NCI-H2107 treated with DMSO at 0.1 percent for 48 hours (cell line): ENCODE results near the gene DYNC2H1.

Experiments
- DNase-seq: peaks from one replicate; lab custom pipeline; 2025; ENCODE audit not compliant: unreplicated experiment; lab: John Stamatoyannopoulos, UW

DYNC2H1 gene

DNA sequence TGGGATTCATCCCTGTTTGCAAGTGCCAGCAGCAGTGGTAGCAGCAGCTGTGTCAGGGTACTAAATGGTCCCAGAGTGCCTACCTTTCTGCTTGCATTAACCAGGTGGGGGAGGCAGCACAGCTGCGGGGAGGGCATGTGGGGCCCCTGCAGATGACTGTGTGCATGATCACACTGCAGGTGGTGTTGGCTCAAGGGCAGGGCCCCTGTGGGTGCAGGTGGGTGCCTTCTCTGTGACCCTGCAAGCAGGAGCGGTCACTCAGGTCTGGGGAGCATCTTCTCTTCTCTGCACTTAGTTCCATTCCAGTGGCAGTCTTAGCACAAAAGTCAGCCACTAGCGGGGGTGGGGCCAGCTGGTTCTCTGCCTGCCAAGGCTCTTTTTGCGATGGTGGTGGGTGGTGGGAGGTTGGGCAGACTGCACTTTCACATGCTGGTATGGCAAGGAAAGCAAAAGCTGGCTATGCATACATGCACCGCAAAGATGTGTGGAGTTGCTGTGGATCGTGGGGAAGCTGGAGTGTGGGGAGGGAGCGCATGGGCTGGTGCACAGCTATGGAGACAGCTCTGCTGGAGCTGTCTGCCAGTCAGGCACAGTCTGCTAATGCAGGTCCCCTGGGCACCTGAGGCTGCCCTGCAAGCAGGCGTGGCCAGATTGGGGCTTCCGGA lies 157.1 kb downstream of the DYNC2H1 start:
- no peak for DNase-seq

DNA sequence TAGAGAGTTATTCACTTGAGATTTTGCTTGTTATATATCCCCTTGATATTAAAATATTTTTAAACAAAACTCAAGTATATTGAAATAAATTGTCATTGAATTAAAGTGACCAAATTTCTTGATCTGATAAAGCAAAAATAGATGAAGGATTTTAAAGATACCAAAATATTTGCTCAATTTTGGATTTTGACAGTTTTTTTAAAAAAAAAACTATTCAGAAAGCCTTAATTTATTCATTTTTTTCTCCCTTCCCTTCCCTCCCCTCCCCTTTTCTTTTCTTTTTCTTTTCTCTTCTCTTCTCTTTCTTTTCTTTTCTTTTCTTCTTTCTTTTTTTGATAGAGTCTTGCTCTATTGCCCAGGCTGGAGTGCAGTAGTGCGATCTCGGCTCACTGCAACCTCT lies 163.7 kb downstream of the DYNC2H1 start:
- no peak for DNase-seq

DNA sequence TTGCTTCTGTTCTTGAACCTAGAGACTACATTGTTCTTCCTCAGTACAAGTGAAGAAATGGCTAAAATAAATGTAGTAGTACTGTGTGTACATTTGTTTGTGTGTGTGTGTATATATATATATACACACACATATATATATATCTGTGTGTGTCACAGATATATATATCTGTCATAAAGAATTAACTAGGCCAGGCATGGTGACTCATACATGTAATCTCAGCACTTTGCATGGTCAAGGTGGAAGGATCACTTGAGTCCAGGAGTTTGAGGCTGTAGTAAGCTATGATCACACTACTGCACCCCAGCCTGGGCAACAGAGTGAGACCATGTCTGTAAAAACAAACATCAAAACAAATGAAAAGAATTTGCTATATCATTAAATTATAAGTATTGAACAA lies 164.8 kb downstream of the DYNC2H1 start:
- DNase-seq: no peak

DNA sequence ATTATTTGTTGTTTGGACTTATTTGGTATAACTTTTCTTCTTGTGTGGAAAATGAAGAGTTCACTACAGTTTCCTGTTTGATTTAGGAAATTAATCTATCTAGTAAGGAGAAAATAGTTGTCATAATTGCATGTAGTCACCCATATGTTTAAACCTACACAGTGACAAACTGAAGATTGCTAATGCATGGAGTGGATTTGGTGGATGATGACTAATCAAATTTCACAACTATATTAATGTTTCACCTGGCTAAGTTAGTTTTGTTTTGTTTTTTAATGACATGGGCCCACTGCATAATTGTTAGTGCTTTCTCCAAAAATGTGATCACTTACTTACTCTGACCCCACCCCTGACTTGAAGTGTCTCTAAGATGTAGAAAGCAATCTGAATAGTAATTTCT lies 170.6 kb downstream of the DYNC2H1 start:
- no peak for DNase-seq

DNA sequence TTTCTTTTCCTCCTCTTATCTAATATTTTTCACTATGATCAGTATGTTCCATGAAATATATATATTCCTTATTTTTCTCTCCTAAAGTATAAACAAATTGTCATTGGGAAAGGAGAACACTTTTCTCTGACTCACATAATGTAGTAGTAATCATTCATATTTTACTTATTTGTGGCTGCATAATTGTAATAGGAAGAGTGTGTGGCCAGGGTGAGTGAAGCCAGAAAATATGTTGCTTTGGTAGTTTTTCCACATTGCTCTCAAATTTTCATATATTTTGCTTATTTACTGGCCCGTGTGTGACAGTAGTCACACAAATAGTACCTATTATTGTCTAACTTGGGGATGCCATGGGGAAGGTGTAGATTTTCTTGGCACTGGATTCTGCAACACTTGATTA lies 172.1 kb downstream of the DYNC2H1 start:
- no peak for DNase-seq

DNA sequence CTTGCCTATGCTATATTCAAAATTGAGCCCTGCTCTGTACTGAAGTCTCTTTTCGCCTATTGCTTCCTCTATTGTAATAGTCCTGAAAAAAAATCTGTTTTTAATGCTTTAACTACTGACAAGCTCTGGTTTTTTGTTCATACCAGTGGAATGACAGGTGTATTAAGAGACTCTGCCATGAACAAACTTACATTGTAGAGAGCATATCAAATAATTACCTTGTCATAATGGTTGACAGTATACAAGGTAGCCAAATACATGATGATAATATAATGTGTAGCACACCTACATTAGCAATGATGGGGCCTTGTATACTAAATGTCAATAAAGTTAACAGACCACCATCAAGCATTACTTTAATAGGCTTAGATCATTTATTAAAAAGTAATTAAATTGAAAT lies 175.0 kb downstream of the DYNC2H1 start:
- no peak for DNase-seq

DNA sequence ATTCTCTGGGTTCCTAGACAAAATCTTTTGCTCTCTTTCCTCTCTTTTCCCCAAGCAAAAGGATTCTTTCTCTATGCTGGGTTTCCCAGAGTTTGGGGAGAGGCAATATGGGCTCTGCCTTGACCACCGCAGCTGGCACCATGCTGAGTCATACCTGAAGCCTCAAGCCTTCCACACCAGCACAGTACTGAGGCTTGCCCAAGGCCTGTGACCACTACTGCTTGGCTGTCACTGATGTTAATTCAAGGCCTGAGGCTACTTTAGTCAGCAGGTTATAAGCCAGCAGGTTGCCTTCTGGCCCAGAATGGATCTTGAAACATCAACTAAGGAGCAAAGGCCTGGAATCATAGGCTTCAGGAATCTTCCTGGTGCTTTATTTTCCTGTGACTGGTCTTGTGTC lies 185.3 kb downstream of the DYNC2H1 start:
- no peak for DNase-seq

DNA sequence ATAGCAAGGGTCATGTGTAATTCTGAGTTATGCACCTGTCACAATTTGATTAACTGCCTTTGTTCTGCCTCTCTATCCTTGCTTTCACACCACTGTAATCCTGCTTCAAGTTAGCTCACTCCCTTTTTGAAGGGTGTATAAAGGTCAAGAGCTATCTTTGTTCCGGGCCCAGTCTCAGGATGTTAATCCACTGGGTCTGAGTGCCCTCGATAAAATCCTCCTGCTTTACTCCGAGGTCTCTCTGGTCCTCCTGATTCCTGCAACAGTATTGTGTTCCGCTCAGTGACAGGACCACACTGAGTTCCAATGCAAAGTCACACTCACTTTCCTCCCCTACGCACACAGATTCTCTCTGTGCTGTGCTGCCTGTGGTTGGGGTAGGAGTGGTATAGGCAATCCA lies 186.5 kb downstream of the DYNC2H1 start:
- DNase-seq: no peak

DNA sequence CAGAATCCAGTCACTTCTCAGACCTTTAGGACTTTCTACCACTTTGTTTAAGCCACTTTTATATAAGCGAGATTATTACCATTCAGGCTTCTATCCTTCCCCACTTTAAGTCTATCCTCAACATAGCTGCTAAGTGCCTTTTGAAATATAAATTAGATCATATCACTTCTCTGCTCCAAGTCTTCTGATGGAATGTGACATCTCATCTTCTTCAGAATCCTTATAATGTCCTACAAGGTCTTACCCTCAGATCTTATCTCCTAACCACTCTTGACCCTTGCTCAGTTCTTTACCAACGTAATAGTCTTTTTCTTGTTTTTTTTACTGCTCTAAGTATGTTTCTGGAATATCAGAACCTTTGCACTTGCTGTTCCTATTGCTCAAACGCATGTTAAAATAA lies 188.7 kb downstream of the DYNC2H1 start:
- DNase-seq: no peak

DNA sequence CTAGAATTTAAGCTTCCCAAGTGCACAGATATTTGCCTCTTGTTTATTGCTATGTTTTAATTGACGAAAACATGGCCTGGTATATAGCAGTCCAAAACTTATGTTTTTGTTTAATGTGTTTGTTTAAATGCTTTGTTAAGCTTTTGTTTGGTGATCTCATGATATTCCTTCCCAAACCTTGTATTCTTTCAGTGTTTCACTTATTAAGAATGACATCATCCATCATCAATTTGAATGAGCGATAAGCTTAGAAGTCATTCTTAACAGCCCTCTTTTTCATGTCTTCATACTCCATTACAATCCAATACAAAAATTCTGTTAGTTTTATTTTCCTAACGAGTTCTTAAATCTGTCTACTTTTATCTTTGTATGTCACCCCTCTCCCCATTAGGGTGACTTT lies 206.0 kb downstream of the DYNC2H1 start:
- no peak for DNase-seq

DNA sequence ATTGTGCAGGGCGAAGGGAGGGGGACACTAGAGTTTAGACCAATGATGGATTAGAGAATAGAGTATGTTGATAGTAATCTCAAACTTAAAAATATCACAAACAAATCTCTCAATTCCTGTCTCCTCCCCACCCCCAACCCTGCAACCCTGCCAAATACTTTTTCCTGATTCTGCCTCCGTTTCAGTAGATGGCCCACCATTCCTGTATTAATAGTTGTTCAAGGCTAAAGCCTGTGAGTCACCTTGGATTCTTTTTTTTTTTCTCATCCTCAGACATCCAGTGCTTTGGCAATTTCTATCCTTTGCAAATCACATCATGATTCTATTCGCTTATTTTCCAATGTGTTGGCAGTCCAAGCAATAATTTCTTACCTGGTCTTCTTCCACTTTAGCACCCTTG lies 207.9 kb downstream of the DYNC2H1 start:
- DNase-seq: no peak

DNA sequence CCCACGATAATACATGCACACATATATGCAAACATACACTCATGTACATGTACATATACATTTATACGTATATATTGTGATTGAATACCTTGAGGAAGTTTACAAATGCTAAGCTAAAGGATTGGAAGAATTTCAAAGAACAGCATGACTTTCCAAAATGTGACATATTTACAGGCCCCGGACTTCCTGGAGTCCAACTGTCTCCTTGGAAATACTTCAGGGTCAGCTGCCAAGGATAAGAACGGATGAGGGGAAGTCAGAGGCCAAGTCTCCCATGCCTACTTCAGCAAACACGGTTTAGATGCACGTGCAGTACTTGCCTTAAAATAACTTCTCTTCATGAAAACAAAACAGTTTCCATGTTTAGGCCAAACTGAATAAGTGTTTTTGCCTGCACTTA lies 213.6 kb downstream of the DYNC2H1 start:
- no peak for DNase-seq

DNA sequence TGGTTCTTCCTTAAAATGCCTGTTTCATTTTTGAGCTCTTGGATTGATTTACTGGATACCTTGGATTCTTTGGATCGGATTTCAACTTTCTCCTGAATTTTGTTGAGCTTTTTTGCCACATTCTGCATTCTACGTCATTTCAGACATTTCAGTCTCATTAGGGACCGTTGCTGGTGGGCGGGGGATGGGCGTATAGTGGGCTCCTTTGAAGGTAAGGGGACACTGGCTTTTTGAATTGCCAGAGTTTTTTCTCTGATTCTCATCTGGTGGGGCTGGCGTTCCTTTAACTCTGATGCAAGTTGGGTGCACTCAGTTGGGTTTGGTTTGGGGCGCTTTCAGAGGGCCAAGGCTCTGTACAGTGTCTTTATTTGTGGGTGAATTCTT lies 216.5 kb downstream of the DYNC2H1 start:
- no peak for DNase-seq

DNA sequence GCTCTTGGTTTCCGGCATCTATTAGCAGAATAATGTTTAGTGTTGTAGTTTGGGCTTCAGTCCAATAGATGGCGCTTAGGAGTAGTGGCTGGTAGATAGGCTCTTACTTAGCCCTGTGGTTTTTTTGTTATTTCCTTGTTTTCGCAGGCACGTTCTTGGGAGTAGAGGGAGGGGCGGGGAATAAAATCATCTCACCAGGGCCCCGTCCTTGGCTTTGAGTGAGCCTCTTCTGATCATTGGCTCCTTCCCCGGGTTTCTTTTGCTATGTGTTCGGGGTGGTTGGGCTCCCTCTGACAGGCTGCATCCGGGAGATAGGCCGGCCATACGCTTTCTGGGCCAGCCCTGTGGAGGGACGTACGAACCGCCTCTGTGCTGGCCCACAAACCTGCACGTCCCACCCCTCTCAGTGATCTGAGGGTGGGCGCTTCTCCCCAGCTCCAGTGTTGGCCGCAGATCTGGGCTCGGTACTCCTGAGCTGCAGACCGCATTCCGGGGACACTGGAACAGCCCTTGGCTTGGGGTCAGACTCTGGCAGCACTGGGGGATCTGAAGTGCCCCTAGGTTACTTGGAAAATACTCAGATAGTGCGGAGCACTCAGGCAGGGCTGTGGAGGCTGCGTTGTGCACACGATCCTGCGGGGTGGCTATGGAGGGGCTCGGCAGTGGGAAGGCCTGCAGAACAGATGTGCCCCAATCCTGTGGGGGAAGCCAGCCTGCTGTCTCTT lies 217.0 kb downstream of the DYNC2H1 start:
- DNase-seq: peak; percentile 44

DNA sequence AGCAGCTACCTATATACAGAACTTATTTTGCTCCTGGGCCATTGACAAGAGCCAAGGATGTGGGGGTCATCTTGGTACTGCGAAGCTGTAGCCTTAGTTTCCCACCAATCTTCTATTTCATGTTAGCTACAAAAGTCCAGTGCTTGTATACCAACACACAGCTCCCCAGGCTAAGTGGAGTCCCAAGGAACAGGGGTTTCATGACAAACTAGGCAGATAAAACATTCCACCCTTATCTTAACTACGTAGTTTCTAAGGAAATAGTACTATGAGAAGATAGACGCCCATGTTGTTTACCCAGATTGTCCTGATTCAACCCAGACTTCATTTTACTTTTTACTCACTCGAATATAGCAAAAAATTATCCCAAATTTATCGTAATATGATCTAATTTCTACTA lies 218.5 kb downstream of the DYNC2H1 start:
- DNase-seq: no peak

DNA sequence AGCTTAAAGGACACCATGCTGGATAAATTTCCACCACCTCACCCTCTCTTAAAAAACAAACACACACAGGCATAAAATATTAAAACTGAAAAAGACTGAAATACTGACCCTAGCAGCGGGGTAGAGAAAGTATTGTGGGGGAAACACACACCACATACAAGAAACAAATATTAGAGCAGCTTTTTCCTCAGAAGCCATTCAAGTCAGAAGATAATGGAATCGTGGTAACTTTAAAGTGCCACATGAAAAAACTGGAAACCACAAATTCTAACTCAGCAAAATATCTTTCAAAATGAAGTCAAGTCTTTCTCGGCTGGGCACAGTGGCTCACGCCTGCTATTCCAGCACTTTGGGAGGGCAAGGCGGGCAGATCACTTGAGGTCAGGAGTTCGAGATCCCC lies 223.2 kb downstream of the DYNC2H1 start:
- no peak for DNase-seq

DNA sequence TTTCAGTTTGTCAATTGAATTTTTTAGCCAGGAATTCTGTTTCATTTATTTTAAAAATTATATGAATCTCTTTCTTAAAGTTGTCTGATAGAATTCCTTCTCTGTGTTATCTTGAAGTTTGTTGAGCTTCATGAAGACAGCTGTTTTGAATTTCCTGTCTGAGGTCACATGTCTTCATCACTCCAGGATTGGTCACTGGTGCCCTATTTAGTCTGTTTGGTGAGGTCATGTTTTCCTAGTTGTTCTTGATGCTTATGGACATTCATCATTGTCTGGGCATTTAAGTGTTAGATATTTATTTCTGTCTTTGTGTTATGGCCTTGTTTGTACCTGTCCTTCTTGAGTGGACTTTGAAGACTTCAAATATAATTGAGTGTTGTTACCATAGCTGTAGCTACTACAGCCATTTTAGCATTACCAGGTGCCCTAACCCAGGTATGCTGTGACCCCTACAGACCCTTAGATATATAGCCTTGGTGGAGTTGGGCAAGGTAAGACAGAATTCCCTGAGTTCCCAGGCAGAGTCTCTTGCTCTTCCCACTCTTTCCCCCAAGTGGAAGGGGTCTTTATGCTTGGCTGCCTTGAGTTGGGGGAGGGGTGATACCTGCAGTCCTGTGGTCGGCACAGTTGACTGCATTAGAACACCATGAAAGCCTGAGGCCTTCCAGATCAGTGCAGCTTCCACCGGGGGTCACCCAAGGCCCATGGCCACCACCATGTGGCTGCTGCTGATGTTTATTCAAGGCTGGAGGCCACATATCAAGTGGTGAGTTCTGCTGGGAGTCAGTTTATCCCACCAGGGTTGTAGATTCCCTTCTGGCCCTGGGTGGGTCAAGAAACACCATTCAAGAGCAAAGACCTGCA lies 229.6 kb downstream of the DYNC2H1 start:
- DNase-seq: no peak

DNA sequence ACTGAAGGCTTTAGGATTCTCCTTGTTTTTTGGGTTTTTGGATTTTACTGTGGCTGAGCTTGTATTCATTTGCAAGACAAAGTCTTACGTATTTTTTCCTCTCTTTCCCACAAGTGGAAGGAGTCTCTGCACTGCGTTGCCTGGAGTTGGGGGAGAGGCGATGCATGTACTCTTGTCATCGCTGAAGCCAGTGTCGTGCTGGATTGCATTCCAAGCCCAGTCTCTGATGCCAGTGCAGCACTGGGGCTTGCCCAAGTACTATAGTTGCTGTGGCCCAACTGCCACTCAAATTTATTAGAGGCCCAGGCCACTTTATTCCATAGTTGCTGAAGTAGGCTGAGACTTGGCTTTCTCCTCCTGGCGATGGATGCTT lies 230.2 kb downstream of the DYNC2H1 start:
- DNase-seq: no peak

DNA sequence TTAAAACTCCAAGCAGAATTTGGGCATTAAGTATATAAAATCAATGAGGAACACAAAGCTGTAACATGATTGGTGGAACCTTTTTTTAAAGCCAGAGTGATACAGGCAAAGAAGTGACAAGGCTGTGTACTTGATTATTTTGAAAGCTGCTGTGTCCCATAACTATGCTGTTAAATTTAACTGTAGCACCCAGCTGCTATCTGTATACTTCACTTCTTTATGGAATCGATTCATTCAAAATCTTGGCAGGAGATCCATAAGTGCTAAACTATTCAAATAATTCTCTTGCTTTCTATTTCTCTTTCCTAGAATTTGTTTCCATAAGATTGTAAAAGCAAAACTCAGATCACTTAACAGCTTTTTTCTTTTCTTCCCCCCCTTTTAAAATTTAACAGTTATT lies 231.7 kb downstream of the DYNC2H1 start:
- no peak for DNase-seq

DNA sequence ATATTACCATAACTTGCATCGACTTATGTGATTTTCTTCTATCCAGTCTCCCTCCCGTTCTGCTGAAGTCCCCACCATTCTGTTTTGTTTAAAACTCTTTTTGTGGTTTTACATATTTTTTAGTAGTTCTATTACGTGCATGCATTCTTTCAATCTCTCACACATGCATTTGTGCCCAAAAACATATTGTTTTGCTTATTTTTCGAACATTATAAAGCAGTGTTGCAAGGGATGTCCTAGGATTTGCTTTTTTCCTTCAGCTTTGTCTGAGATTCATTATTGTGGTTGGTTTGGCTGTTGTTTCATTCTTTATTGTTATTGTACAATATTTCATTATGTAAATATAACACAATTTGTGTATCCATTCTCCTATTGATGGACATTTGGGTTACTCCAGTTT lies 235.7 kb downstream of the DYNC2H1 start:
- no peak for DNase-seq

DNA sequence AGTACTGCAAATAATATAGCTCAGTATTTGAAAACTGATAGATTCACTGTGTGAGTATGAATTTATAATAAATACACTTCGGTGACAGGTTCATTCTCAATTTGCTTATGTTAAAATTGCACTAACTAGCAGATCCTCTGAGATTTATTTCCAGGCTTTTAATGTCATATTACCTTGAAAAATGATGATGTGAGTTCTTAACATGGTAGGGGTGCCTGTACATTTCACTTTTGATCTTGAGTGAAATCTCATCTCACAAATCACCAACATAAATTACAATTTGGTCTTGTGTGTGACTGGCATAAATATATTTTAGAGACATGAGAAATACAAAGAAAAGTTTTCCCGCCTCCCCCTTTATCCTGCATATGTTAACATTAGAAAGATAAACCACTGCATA lies 240.4 kb downstream of the DYNC2H1 start:
- DNase-seq: no peak

DNA sequence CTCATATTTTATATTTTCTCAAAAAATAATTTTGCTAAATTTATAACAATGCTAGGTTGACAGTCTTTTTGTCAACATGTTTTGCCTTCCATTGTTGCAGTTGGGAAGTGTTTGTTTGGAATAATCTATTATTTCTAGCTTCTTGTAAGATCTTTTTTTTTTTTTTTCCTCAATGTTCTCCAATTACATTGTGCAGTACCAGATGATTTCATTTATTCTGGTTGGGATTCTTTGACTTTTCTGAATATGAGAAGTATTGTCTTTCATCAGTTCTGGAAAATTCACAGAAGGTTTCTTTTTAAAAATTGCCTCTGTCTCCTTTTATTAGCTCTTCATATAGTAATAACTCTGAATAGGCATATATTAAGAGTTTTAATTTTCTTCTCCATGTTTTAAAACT lies 245.4 kb downstream of the DYNC2H1 start:
- DNase-seq: no peak
